HG03575 (cell line): ENCODE results near the gene ZMYND12.

Source experiments
- ATAC-seq: cut with Tn5 transposase; IDR thresholded peaks from one replicate; pipeline ENCODE4 v1.9.1; 2021; ENCODE audit not compliant: unreplicated experiment, insufficient number of reproducible peaks, low FRiP score; ENCODE audit errors: extremely low read depth

Gene ZMYND12

GRCh38 chr1:42450061-42450460 lies 5.8 kb downstream of the ZMYND12 start:
- no peak for ATAC-seq

DNA sequence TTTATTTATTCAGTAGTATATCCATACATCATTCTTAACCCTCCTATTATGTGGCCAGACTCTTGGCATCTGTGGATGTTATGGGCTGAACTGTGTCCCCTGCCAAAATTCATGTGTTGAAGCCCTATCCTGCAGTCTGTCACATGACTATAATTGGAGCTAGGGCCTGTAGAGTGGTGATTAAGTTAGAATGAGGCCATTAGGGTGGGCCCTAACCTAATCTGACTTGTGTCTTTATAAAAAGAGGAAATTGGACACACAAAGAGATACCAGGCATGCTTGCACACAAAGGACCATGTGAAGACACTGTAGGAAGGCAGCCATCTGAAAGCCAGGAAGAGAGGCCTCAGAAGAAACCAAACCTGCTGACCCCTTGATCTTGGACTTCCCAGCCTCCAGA lies 6.6 kb downstream of the ZMYND12 start:
- no peak for ATAC-seq

GRCh38 chr1:42442662-42443061 lies 13.2 kb downstream of the ZMYND12 start:
- ATAC-seq: no peak

GRCh38 chr1:42439940-42440339 lies 15.9 kb downstream of the ZMYND12 start:
- no peak for ATAC-seq

DNA sequence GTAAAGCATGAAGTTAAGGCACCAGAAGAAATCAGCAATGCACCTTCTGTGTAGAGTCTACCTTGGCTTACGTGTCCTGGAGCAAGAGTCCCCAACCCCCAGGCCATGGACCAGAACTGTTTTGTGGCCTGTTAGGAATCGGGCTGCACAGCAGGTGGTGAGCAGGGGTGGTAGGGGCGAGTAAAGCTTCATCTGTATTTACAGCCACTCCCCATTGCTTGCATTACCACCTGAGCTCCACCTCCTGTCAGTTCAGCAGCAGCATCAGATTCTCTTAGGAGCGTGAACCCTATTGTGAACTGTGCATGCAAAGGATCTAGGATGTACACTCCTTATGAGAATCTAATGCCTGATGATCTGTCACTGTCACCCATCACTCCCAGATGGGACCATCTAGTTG lies 21.5 kb downstream of the ZMYND12 start:
- no peak for ATAC-seq

- no peak for ATAC-seq
These were observed 22.5 kb downstream of the ZMYND12 start for GRCh38 chr1:42433369-42433768.

DNA sequence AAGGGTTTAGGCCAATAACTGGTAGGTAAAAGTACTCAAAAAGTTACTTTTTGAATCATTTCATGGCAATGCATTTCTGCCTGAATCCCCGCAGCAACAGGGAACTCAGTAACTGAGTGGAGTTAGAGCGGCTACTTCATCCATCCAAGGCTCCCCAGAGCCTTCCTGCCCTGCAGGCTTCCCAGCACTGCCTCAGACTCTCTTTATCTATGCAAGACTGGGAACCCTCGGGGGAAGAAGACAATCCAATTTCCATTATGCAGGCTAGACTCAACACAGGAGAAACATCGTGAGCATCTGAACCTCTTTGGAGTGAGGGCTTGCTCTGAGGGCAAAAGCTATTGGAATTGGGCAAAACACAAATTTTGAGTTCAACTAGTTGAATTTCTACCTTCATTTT lies 23.1 kb downstream of the ZMYND12 start:
- ATAC-seq: no peak

GRCh38 chr1:42431514-42431913 lies 24.3 kb downstream of the ZMYND12 start:
- no peak for ATAC-seq

DNA sequence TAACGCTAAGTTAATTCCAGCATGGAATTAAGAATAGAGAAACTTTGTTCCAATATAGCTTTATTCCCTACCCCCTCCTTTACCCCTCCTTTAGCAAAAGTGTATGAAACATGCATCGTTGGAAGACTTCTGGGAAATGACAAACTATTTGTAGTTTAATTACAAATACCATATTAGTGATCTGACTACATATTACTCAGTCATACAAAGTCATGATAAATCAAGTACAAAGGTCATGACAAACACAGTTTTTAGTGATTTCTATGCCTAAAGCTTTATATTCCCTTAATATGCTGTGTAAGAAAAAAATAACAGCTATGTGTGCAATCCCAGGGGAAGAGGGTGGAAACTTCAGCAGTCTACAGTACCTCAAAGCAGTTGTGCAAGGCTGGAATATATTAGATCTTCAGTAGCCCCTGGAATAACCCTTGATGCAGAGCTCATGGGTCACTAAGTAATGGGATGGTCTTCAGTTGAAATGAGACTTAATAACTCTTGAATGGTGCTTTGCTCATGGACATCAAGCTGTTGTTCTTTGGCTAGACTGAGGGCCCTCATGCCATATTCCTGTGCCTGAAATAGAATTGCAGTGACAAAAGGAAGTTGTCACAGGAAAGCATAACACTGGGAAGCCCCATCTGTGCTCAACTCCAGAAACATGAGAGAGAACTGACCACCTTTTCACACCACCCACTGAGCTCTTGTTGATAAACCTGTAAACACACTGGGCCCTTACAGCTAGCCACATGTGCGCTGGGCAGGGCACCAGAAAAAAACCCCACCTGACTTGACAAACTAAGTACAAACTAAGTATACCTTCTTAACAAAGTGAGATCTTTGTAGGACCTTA lies 25.3 kb downstream of the ZMYND12 start:
- ATAC-seq: no peak

DNA sequence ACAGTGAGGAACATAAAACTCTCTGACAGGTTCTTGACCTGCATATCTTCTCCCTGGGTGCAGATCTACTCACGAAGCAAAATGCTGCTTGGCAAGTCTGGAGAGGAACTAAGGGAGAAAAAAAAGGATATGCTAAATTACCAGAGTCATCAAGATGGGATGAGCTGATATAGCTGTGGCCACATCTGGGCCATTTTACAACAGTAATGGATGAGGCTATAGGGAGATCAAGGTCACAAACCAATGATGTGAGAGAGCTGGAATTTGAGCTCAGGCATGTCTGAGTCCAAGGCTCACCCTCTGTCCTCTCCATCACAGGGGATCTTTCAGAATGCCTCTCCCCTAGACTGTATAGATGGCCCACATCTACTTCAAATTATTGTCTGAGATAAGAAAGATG lies 26.2 kb downstream of the ZMYND12 start:
- no peak for ATAC-seq

GRCh38 chr1:42427240-42427639 lies 28.6 kb downstream of the ZMYND12 start:
- ATAC-seq: no peak

- no peak for ATAC-seq
These were observed 31.6 kb downstream of the ZMYND12 start for GRCh38 chr1:42424201-42424600.

GRCh38 chr1:42423681-42424080 lies 32.1 kb downstream of the ZMYND12 start:
- ATAC-seq: no peak

GRCh38 chr1:42422737-42423136 lies 33.1 kb downstream of the ZMYND12 start:
- no peak for ATAC-seq

- no peak for ATAC-seq
These were observed 34.8 kb downstream of the ZMYND12 start for GRCh38 chr1:42420911-42421585.

DNA sequence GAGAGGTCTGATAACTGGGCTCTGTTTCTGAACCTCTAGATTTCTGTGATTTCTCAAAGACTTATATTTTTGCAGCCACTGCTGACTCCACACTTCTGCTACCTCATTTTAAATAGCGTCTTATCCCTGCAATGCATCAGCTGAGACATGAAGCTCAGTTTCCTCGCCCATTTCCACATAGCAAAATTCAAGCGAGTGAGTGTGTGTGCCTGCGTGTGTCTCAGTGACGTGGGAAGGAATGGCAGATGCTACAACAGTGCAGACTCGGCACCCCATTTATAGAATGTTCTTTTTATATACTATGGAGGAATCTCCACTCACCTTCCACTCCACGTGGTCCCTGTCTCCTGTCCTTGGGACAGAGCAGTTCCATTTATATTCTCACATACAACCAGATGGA lies 35.7 kb downstream of the ZMYND12 start:
- ATAC-seq: no peak

GRCh38 chr1:42419126-42419821 lies 36.5 kb downstream of the ZMYND12 start:
- no peak for ATAC-seq

- ATAC-seq: no peak
These were observed 37.3 kb downstream of the ZMYND12 start for GRCh38 chr1:42418516-42418915.

GRCh38 chr1:42417166-42417565 lies 38.7 kb downstream of the ZMYND12 start:
- ATAC-seq: no peak
